GM19351 (cell line): ENCODE measurements around the gene PI4K2A.
A peak's percentile ranks its signal among the peaks of the same experiment; 100 is the strongest.
"Not testable (repeated sequence)": the region's sequence is repeated elsewhere in the genome, so short reads cannot be mapped to it uniquely, and the experiment has no call there.

Experiments used
- ATAC-seq: cut with Tn5 transposase; IDR thresholded peaks from one replicate; pipeline ENCODE4 v1.9.1; 2021; ENCODE audit warnings: mild to moderate bottlenecking, moderate library complexity; ENCODE audit not compliant: unreplicated experiment

The PI4K2A gene

DNA sequence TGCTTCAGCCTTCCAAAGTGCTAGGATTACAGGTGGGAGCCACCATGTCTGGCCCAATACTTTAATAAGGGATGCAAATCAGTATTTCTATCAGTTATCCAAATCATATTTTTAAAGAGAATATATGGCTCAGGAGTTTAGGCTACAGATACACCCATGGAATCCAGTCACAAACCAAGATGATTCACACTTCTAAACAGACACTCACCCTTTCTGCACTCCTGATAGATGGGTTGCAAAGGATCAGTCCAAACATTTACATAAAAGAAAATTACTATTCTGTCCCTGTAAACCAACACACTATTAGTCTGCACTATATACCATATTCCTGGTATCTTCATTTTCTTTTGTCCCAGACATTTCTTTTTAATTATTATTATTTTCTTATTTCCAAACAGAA lies 9.4 kb upstream of the PI4K2A start:
- ATAC-seq: no peak

DNA sequence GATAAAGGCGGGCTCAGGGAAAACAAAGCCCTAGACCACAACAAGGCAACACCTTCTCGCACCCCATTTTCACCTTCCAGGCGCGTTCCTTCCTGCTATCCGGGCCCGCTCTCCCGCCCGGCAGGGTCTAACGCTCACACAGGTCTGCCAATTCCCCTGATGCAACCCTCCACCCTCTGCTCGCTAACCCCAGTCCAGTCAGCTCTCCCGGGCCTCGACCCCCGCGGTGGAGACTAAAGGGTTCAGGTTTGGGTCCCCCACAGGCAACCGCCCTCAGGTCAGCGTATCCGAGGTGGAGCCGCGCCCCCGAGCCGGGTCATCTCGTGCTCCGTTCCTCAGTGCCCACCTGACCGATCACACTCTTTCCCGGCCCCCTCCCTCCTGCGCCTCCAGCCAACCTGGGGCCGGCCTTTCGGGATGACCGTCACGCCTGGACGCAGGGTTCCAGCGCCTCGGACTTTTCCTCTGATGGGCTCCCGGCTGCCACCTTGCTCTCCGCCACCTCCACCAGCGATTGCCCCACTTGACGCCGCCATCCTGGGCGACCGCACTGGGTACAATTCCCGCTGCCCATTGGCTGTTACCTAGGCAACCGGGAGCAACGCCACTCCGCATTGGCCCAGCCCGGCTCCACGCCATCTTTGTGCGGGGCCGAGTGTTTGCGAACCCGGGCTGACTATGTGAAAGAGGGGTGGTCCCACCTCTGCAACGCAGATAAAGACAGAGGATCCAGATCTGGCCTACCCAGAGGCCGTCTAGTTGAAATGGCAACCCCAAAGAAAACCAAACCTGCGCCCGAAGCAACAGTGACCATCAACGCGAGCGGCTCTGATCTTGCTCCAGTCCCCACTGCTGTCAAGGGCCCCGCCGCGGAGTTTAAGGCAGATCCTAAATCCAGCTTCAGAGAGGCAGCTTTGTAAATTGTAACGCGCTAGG lies 7.3 kb upstream of the PI4K2A start, which contains the start of gene MORN4:
Gene MORN4, minus strand, starts transcription at position 552 of the 936 bp plus-strand sequence. CDS start 13,847 bp downstream, outside the sequence.
- ATAC-seq: peak; percentile 100

DNA sequence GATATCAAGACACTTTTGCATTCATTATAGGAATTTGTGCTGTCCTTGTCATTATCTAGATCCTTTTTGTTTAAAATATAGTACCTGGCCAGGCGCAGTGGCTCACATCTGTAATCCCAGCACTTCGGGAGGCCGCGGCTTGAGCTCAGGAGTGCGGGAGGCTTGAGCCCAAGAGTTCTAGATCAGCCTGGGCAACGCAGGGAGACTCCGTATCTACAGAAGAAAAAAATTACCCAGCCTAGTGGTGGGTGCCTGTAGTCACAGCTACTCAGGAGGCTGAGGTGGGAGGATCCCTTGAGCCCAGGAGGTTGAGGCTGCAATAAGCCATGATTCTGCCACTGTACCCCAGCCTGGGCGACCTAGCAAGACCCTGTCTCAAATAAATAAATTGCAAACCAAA lies 6.5 kb upstream of the PI4K2A start:
- no peak for ATAC-seq

DNA sequence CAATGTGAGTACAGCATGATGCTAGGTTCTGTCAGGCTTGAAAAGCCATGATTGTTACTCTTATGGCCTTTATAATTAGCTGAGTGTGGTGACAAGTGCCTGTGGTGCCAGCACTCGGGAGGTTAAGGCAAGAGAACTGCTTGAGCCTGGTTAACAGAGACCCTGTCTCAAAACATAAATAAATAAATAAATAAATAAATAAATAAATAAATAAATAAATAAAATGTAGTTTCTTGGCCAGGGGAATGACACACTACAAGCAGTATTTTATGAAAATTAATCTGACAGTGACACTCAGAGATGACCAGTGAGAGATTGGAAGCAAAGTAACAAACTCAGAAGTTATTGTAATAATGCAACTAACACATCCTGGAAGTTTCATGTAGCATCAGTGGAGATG lies 4.9 kb upstream of the PI4K2A start:
- ATAC-seq: no peak

DNA sequence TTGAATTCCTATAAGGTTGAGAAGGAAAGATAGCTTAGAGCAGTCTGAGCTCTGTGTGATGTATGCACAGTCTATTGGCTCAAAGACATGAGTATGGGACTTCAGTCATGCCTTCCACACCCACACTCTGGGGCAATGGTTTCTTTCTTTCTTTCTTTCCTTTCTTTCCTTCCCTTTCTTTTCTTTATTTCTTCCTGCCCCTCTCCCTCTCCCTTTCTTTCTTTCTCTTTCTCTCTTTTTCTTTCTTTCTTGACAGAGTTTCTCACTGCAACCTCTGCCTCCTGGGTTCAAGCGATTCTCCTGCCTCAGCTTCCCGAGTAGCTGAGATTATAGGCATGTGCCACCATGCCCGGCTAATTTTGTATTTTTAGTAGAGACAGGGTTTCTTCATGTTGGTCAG lies 1.4 kb upstream of the PI4K2A start:
- not testable (repeated sequence) for ATAC-seq

DNA sequence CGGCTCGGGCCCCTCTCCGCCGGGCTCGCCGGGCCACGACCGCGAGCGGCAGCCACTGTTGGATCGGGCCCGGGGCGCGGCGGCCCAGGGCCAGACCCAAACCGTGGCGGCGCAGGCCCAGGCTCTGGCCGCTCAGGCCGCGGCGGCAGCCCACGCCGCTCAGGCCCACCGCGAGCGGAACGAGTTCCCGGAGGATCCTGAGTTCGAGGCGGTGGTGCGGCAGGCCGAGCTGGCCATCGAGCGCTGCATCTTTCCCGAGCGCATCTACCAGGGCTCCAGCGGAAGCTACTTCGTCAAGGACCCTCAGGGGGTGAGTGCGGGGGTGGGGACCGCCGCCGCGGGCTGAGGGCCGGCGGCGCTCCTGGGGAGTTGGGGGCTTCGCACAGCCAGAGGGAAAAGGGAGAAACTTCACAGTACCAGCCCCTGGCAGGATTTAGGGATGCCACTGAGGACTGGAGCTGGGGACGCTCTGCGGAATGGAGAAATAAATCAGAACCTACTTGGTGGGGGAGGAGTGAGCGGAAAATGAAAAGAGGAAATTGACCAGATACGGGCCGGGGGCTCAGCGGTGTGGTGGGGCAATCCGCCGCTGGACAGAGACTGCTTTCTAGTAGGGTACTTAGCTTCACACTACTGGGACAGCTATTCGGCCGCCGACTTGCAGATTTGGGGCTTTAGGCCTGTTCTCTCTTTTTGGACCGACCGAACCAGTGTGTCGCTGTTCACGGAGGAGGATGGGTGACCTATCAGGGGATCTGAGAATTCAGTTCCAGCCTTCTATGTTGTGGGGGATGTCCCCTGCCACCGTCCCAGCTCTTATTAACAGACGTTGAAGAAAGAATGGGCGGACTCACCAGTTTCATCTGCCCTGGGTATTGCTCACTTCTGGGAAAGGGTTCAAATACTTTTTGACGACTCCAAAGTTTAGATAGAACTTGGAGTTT lies 669 bp downstream of the PI4K2A start:
- peak; percentile 25 for ATAC-seq

DNA sequence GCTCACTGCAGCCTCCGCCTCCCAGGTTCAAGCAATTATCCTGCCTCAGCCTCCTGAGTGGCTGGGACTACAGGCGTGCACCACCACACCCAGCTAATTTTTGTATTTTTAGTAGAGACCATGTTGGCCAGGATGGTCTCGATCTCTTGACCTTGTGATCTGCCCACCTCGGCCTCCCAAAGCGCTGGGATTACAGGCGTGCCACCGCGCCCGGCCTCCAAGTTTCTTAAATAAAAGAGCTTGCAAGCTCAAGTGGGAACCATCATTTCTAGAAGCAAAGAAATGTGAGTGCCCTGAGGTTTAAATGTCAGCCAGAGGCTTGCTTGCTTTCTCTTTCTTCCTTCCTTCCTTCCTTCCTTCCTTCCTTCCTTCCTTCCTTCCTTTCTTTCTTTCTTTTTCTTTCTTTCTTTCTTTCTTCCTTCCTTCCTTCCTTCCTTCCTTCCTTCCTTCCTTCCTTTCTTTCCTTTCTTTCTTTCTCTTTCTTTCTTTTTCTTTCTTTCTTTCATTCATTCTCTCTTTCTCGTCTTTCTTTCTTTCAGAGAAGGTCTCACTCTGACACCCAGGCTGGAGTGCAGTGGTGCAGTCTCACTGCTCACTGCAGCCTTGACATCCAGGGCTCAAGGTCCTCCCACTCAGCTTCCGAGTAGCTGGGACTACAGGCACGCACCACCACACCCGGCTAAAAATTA lies 2.1 kb downstream of the PI4K2A start:
- ATAC-seq: not testable (repeated sequence)

DNA sequence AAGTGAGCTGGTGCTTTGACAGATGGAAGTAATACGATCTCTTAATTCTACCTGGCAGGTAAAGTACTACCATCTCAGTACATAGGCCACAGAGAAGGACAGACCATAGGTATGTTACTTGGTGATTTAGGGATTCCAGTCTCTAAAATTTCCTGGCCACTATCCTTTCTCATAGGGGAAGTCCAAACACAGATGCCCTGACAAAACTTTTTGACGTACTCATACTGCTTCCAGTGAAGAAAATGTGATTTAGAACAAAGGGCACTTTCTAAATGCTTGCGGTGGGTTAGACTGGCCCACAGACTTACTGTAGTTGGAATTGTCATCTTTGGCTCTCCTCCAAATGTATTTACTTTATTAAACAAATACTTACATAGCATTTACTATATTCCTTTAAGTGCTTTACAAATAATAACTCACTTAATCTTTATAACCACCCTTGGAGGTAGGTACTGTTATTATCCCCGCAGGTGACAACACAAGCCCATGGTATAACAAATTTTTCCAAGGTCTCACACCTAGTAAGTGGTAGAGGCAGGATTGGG lies 3.0 kb downstream of the PI4K2A start:
- ATAC-seq: no peak

DNA sequence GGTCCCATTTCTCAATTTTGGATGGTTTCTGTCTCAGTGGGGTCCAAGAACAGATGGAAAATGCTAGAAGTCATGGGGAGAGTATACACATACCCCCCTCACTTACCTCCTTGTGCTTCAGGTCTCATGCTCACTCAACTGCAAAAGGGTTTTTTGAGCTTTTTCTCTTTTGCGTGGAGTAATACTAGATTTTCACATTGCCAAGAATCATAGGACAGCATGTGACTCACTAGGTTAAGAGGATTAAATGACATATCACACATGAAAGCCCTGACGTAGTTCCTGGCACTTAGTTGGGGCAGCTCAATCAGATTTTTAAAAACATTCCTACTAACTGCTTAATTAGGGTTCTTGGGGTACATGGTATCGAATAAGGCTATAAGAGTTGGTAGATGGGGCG lies 4.5 kb downstream of the PI4K2A start:
- no peak for ATAC-seq

DNA sequence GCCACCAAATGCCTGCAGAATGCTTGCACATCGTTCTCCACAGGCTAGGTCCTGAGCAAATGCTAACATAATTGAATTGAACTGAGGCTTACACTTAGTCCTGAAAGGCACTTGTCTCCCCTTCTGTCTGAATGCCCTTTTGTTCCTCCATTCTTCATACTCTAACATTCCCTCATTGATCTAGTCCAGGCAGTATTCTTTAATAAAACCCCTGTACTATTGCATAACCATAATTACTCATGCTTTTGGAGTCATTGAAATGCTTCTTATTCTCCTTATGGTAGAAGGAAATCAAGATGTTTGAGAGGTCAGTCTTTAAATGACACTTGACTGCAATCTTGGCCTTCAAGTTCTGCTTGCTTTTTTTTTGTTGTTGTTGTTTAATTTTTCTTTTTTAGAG lies 7.1 kb downstream of the PI4K2A start:
- no peak for ATAC-seq

DNA sequence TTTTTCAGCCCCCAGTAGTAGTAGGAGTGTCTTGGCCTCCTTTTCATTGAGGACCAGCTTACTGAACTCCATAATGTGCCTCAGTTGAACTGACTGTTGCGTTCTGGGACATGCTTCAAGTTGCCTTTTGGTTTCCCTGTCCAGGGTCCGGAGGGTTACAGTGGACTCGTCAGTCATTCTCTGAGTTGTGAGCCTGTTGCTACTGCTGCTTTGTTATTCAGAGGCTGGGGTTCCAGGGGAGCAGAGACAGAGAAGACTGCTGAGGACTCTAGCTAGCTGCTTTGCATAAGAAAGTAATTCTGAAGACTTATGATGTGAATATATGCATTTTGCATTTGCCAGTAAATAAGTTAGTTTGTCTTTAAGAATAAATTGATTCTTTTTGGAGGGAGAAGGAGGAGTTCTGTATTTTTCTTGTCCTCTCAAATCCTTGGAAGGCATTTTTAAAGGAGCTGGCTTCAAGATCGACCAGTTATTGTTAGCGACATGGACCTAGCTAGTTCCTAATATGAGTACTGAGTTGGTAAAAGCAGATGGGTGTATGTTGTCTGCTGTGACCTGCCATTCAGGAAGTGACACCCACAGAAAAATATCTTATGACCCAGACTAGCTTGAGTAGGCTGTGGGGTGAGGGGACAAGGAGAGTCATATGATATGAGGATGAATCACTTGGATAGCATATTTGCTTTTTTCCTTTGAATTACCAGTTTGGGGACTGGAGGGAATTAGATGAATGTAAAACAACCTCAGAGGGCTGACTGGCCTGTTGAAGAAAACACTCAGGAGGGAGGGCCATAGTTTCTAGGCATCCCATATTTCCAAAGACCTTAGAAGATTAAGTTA lies 8.3 kb downstream of the PI4K2A start:
- peak; percentile 100 for ATAC-seq

DNA sequence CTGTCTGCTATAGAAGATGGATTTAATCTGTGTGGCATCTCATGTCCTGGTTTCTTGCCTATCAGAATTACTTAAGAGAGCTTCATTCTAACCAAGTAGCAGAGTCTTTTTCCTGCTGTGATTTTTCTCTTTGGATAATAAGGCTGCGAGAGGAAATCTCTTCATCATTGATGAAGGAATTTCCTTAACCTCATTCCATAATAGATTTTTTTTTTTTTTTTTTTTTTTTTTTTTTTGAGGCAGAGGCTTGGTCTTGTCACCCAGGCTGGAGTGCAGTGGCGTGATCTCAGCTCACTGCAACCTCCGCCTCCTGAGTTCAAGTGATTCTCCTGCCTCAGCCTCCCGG lies 8.9 kb downstream of the PI4K2A start:
- not testable (repeated sequence) for ATAC-seq

DNA sequence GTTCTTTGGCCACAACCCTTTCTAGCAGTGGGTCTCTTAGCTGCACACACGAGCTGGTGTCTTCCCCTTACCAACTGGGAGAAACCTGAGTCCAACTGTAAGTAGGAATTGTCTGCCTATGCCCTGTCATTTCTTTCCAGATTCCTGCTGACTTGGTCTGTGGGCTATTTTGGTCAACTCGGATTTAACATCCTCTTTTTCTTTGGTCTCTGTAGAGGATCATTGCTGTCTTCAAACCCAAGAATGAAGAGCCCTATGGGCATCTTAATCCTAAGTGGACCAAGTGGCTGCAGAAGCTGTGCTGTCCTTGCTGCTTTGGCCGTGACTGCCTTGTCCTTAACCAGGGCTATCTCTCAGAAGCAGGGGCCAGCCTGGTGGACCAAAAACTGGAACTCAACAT lies 10.3 kb downstream of the PI4K2A start:
- ATAC-seq: no peak

DNA sequence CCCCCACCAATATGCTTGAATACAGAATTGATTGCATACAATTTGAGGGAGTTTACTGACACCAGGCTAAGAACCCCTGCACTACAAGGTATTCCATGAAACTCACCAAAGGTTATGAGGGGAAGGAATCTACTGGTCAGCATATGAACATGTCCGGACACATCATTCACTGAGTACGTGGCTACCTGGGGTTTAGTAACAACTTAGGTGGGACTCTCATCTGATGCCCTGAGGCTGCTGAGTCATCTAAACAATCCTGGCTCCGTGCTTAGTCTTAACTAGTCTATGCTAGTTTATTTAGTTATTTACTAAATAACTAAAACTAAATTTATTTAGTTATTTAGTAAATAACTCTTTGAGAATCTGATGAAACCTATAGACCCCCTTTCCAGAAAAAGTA lies 11.3 kb downstream of the PI4K2A start:
- ATAC-seq: no peak

DNA sequence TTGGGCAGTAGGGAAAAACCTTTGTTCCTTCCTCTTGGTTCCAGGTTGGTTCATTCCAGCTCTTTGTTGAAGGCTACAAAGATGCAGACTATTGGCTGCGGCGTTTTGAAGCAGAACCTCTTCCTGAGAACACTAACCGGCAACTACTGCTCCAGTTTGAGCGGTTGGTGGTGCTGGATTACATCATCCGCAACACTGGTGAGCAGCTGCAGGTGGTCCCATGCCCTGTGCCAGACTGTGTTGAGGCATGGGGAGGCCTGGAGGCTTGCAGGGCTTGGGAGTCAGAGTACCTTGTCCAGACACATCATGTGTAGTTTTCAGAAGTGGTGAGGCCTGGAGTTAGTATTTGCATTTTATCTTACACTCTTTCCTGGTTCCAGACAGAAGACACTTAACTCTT lies 16.3 kb downstream of the PI4K2A start:
- ATAC-seq: no peak

DNA sequence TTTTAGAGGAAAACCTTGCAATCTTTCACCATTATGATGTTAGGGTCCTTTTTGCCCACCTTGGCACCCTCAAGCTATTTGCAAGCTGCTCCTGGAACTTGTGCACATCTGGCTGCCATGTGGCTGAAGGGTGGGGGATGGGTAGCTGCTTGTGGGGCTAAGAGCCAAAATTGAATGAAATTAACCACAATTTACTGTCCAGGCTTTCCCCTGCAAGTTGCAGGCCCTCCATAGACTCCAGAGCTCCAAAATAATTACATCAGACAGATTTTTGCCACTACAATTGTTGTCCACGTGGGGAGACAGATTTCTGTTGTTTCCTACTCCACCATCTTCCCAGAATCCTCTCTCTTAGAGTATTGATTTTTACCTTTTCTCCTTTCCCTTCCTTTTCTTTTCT lies 19.1 kb downstream of the PI4K2A start:
- ATAC-seq: no peak

DNA sequence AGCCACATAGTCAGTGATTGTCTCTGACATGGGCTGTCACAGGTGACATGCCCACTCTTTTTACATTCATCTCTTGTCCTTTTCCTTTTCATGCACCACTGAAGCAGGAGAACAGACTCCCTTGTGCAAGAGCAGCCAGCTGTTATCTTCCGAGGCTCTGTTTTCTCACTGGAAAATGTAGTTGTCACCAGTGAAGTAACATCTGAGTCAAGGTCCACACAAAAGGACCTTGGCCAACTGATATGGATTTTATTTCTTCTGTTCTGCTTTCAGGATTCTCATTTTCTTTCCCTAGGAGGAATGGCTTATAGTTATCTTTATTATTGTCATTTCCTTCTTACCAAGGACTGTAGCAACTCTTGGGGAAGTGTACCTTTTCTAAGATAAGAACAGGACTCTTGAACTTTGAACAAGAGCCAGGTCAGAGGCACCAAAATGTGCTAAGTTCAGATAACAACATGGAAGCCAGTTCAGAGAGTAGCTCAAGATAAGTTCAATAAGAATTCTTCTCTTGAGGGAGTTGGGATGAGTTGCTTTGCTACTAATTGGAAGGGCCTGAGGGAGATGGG lies 23.9 kb downstream of the PI4K2A start:
- ATAC-seq: no peak

DNA sequence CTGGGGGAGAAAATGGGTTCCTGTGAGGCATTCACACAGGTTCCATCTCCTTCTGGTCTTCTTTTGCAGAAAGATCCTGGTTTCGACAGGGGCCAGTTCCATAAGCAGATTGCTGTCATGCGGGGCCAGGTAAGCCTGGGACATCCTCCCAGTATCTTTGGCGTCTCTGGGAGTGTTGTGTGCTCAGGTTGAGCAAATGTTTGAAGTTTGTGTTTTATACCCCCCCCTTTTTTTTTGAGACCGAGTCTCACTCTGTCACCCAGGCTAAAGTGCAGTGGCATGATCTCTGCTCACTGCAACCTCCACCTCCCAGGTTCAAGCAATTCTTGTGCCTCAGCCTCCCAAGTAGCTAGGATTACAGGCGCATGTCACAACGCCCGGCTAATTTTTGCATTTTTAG lies 26.5 kb downstream of the PI4K2A start:
- ATAC-seq: no peak

DNA sequence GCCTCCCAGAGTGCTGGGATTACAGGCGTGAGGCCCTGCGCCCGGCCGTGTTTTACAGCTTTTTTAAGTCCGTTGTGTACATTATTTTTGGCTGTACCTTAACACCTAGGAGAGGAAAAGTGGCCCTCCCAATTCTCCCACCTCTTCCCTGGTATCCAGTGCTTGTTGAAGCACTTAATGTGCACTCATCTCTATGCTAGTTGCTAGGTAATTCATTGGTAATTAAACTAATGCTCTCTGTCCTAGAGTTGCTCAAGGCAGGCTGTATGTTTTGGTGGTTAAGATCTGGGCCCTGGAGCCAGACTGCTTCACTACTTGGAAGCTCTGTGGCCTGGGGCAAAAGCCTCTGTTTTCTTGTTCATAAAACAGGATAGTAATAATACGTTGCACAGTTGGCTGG lies 27.0 kb downstream of the PI4K2A start:
- ATAC-seq: no peak

DNA sequence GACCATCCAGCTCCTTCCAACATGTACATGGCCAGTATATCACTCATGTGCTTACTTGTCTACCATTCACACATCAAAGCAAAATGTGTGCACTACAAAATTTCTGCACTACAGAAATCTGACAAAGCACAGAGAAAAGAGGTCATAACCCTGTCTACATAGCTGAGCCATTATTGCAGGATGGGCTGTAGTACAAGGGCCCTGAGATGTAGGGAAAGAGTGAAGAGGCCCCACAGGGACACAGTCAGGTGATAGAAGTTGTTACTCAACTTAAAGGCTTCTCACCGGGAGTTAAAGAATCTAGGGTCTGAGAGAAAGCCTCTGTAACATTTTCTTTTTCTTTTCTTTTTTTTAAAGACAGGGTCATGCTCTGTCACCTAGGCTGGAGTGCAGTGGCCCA lies 29.1 kb downstream of the PI4K2A start:
- ATAC-seq: no peak
